HG02642 (cell line): ENCODE measurements around the gene NATD1.

Experiments
- ATAC-seq: cut with Tn5 transposase; IDR thresholded peaks from one replicate; pipeline ENCODE4 v1.9.1; 2021; ENCODE audit warnings: mild to moderate bottlenecking; ENCODE audit not compliant: unreplicated experiment, poor library complexity

Gene NATD1

DNA sequence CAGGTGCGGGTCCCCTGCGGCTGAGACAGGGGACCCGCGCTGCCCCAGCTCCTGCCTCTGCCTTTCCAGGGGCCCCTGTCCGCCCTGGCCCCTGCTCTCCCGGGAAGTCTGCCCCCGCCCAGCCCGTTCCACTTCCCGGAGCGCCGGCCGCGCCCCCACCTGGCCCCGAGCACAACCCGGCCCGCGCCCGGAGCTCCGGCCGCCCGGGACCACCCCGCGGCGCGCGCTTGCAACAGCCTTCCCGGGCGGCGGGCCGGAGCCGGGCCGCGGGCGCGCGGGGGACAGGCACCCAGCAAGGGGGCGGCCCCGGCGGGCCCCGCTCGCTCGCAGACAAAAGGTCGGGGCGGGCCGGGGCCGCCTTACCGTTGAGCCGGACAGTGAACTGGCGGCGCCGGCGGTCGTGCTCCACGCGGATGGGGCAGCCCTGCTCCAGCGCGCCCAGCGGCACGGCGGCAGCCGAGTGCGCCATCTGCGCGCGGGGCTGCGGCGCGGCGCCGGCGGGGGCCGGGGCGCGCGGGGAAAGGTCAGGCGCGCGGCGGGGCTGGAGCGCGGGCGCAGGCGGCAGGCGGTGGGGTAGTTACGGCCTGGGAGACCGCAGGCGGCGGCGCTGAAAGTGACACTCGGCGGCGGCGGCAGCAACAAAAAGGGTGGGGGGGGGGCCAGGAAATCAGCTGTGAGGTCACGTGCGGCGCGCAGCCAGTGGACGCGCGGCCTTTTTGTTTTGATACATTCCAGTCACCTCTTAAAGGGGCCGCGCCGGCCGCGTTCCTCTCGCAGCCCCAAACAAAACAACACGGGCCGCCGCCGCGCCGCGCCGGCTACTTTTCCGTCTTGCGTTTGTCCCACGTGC, at the start of gene NATD1:
NATD1 (minus strand) TSS at position 615 of the 850 bp plus-strand sequence; CDS start at position 469, 146 bp downstream.
- peak; percentile 72 for ATAC-seq

GRCh38 chr17:21301593-21302550, 48.7 kb upstream of the NATD1 start:
- ATAC-seq: no peak

DNA sequence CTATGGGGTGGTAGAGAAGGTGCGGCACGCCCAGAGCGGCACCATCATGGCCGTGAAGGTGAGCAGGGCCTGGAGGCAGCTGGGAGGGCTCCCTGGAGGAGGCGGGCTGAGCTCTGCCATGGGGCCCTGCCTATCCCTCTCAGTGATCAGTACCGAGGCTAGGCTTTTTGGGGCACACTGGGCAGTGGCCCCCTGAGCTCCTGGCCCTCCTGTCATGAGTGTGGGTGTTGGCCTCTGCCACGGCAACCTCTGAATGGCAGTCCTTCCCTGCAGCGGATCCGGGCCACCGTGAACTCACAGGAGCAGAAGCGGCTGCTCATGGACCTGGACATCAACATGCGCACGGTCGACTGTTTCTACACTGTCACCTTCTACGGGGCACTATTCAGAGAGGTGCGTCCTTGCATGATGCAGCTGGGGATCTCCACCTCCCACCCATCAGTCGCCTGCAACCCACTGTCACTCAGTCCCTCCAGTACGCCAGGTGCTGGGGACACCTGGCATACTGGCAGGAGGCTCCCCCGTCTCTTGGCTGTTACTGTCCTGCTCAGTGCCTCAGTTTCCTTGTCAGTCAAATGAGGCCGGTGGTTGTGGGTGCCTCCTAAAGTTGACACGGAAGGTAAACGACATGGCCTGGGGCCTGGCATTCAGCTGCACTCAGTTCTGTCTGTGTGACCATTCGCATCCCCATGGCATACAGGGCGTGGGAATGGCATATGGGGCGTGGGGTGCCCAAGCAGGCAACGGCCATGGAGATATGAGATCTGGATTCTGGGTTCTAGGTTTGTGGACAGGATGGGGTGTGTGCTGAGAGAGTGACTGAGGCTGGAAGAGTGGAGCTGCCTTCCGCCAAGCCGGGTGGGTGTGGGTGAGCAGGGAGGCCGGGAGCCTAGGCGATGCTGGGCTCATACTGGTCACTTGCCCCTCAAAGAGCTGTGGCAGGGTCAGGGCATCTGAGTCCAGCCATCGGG, 47.7 kb upstream of the NATD1 start:
- ATAC-seq: no peak

DNA sequence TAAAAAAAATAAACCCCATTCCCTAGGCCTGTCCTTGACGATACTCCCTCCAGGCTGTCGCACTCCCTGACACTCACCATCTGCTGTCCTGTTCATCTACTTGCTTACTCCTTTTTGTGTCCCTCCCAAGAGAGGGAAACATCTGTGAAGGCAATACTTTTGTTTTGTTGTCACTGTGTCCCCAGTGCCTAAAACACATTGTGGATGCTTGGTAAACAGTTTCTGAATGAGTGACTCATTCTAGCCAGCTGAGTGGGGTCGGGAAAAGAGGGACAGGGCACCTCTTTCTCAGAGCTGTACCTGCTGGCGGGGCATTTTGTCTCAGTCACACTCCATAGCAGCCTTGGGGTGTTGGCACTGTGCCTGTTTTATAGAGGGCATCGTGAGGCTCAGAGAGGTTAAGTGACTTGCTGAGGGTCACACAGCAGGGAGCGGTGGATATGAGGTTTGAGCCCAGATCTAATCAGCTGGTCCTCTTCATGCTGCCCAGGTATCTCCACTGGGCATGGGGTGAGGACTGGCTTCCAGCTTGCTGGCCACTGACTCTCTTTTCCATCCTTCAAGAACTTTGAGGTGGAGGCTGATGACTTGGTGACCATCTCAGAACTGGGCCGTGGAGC, 46.9 kb upstream of the NATD1 start:
- no peak for ATAC-seq

GRCh38 chr17:21298983-21299519, 45.8 kb upstream of the NATD1 start:
- ATAC-seq: no peak

DNA sequence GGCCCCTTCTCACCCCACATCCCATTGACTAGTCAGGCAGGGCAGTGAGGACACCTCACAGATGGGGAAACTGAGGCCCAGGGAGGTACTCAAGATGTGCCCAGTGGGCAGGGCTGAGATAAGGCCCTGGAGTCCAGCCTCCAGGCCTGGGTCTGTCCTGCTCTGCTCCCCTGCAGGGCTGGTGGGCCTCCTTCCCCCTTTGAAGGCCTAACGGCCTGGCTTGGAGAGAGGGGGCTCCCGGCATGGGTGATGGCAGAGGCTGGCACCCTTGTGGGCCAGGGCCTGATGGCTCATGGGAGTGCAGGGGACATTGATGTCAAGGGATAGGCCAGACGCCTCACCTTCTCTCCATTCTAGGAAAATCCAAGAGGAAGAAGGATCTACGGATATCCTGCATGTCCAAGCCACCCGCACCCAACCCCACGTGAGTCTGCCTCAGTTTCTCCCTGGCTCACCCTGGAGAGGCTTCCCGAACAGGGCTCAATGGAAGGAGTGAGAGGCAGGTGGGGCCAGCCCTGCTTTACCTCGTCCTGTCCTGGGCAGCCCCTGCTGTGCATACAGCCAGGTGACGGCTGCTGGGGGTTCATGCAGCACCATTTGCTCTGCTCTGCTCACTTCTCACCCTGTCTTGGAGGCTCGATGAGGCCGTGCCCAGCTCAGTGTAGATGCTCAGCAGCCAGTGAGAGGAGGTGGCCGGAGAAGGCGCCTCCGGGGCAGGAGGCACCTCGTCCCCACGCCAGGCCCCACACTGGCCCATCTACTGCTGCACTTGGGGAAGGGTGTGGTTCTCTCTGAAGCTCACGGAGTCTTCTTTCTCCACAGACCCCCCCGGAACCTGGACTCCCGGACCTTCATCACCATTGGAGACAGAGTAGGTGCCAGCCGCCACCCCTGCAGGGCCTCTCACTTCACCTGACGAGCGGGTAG, 45.1 kb upstream of the NATD1 start:
- no peak for ATAC-seq

GRCh38 chr17:21297597-21297996, 44.4 kb upstream of the NATD1 start:
- no peak for ATAC-seq

- ATAC-seq: no peak
Observed at GRCh38 chr17:21297026-21297520, 43.9 kb upstream of the NATD1 start.

DNA sequence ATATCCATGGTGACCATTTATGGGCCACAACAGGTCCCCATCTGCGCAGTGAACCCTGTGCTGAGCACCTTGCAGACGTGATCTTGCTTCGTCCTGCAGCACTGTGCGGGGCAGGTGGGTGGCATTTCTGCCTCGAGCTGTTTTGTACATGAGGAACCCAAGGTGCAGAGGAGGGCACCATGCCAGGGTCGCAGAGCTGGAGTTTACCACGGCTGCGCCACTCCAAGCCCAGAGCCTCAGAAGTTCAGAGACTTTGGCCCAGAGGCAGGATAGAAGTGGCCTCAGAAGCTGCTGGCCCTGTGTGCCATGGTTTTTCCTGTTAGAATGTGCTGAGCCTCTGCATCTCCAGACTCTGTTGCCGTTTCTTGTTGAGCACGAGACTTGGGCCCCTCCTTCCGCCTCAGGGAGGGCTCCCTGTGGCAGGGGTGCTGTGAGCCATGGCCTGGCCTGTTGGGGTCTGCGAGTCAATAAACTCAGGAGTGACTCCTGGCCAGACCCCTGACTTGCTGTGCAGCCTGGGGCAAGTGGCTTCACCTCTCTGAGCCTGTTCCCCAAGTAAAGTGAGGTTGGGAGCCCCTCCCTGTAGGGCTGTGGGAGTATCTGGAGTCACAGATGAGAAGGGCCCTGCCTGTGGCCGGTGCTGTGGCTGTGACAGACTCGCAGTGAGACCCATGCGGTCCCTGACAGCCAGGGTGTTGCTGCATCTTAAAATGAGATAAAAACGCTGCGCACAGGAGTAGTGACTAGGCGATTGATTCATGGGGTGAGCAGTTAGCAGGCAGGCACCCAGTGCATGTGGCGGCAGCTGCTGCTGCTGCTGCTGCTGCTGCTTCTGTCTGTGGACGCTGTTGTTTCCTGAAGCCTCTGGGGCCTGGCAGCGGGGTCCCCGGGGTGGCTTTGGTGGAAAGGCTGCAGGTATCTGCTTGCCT, 43.2 kb upstream of the NATD1 start:
- no peak for ATAC-seq

- no peak for ATAC-seq
Observed at GRCh38 chr17:21295036-21295952, 42.1 kb upstream of the NATD1 start.

DNA sequence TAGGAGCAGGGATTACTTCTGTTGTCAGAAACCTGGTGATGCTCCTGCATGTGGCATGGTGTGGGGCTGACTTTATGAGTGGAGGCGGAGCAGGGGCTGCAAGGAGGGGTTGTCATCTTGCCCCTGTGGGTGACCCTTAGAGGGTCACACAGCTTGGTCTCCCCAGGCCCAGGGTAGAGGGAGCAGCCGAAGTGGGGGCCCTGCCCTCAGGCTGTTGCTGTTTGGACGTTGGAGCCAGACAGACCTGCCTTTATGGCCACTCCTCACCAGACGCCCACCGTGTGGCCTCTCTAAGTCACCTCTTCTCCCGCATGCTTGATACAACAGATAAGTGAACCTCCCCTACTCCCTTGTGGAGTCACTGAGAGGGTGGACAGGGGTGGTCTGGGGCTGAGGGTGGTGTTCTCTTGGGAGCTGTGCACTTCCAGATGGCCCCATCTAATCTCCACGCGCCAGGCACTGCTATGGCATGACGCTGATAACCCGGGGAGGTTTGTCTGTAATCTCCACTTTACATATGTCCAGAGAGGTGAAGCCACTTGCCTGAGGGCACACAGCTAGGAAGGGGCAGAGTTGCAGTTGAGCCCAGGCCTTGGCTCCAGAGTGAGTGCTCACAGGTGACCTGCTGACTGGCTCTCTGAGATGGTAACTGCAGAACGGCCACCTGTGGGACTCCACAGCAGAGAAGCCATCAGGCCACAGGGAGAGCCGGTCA, 41.3 kb upstream of the NATD1 start:
- no peak for ATAC-seq

DNA sequence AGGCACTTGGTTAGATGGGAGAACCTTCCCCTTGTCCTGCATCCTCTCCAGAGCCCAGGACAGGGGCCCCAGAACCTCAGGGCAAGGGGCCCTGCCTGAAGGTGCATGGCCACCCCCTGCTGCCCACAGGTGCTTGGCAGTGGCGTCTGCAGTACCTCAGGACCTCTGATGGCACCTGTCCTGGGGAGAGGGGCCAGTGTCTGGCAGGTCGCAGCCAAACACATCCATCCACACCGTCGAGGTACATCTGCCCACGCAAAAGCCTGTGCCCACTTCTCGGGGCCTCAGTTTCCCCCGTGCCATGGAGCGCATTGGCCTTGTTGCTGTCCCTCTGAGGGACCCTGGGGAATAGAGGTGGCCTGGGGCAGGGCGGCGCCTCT, 40.6 kb upstream of the NATD1 start:
- ATAC-seq: no peak

GRCh38 chr17:21292867-21293830, 39.9 kb upstream of the NATD1 start:
- no peak for ATAC-seq

- no peak for ATAC-seq
Observed at GRCh38 chr17:21291862-21292261, 38.7 kb upstream of the NATD1 start.
